ENCODE results near the gene PHRF1.

The PHRF1 gene

GRCh38 chr11:535519-536454, 40.5 kb upstream of the PHRF1 start, which contains the start of gene HRAS:
HRAS (minus strand) TSS chr11:535576.
- in situ Hi-C loops (cut with MboI; ENCODE audit: low sequenced_read_pairs, unreplicated experiment): no loop called here
- peak; percentile 100 for DNase-seq (ENCODE audit: low spot score)
- TF ChIP-seq CTCF (IDR thresholded peaks at IDR 0.05; ENCODE audit: borderline replicate concordance, control extremely low read depth, extremely low read depth, insufficient read depth, missing control alignments): no peak

- DNase-seq (ENCODE audit: low spot score): peak; percentile 98
- no peak for TF ChIP-seq CTCF (IDR thresholded peaks at IDR 0.05; ENCODE audit: borderline replicate concordance, control extremely low read depth, extremely low read depth, insufficient read depth, missing control alignments)
- in situ Hi-C loops (cut with MboI; ENCODE audit: low sequenced_read_pairs, unreplicated experiment): no loop called here
Measured at GRCh38 chr11:536841-537621, 39.2 kb upstream of the PHRF1 start, which contains the start of gene LRRC56. LRRC56 (plus strand) TSS chr11:537527; CDS start chr11:540685, 3,158 bp downstream.

GRCh38 chr11:537622-538430, 38.4 kb upstream of the PHRF1 start:
- in situ Hi-C loops (cut with MboI; ENCODE audit: low sequenced_read_pairs, unreplicated experiment): no loop called here
- no peak for TF ChIP-seq CTCF (IDR thresholded peaks at IDR 0.05; ENCODE audit: borderline replicate concordance, control extremely low read depth, extremely low read depth, insufficient read depth, missing control alignments)
- DNase-seq (ENCODE audit: low spot score): no peak

GRCh38 chr11:538431-539051, 37.7 kb upstream of the PHRF1 start:
- no peak for DNase-seq (ENCODE audit: low spot score)
- in situ Hi-C loops (cut with MboI; ENCODE audit: low sequenced_read_pairs, unreplicated experiment): no loop called here
- no peak for TF ChIP-seq CTCF (IDR thresholded peaks at IDR 0.05; ENCODE audit: borderline replicate concordance, control extremely low read depth, extremely low read depth, insufficient read depth, missing control alignments)

- DNase-seq (ENCODE audit: low spot score): no peak
- in situ Hi-C loops (cut with MboI; ENCODE audit: low sequenced_read_pairs, unreplicated experiment): no loop called here
- no peak for TF ChIP-seq CTCF (IDR thresholded peaks at IDR 0.05; ENCODE audit: borderline replicate concordance, control extremely low read depth, extremely low read depth, insufficient read depth, missing control alignments)
Measured at GRCh38 chr11:539971-540481, 36.2 kb upstream of the PHRF1 start.

Data from GM13976 (cell line).